22Rv1 (cell line): ENCODE measurements around the gene BRF1.

Source experiments
- CTCF ChIP-seq: fragments of 450-650 bp; IDR thresholded peaks from 2 replicates; pipeline ENCODE4 v1.5.1; 2017; ENCODE audit warnings: mild to moderate bottlenecking
- ZFX ChIP-seq: fragments of 450-650 bp; IDR thresholded peaks from 2 replicates; pipeline ENCODE4 v1.6.1; 2017; ENCODE audit warnings: antibody characterized with exemption, borderline replicate concordance

- TF ChIP-seq CTCF = no peak
- TF ChIP-seq ZFX = no peak
Measured at GRCh38 chr14:105215602-105216001, 85.2 kb downstream of the BRF1 start.
